Parathyroid adenoma (tissue), 2 donors: ENCODE results near the gene PALLD.
"Not testable (repeated sequence)": the region's sequence is repeated elsewhere in the genome, so short reads cannot be mapped to it uniquely, and the experiment has no call there.

Source experiments
- H2AFZ ChIP-seq: fragments of 300-600 bp; sonication (generic); one replicate; pipeline ENCODE4 v1.7.0; 2017; ENCODE audit warnings: antibody characterized with exemption, mild to moderate bottlenecking
- H3K27ac ChIP-seq: fragments of 300-600 bp; sonication (generic); one replicate; pipeline ENCODE4 v1.7.0; 2017
- H3K27me3 ChIP-seq: fragments of 300-600 bp; sonication (generic); one replicate; pipeline ENCODE4 v1.7.0; 2017; ENCODE audit warnings: low read length; ENCODE audit not compliant: control insufficient read depth, insufficient read depth
- H3K36me3 ChIP-seq: fragments of 300-600 bp; sonication (generic); one replicate; pipeline ENCODE4 v1.7.0; 2017; ENCODE audit warnings: low read length; ENCODE audit not compliant: control insufficient read depth, insufficient read depth
- H3K4me1 ChIP-seq: fragments of 300-600 bp; sonication (generic); one replicate; pipeline ENCODE4 v1.7.0; 2017; ENCODE audit warnings: control low read depth
- H3K4me2 ChIP-seq: fragments of 300-600 bp; sonication (generic); one replicate; pipeline ENCODE4 v1.7.0; 2017; ENCODE audit warnings: low read length
- H3K4me3 ChIP-seq: fragments of 300-600 bp; sonication (generic); one replicate; pipeline ENCODE4 v1.7.0; 2017; ENCODE audit warnings: low read depth, low read length
- H3K79me2 ChIP-seq: fragments of 300-600 bp; sonication (generic); one replicate; pipeline ENCODE4 v1.7.0; 2017; ENCODE audit warnings: control low read depth
- H3K9ac ChIP-seq: fragments of 300-600 bp; sonication (generic); one replicate; pipeline ENCODE4 v1.7.0; 2017; ENCODE audit warnings: mild to moderate bottlenecking
- H3K9me3 ChIP-seq: fragments of 300-600 bp; sonication (generic); one replicate; pipeline ENCODE4 v1.7.0; 2017; ENCODE audit warnings: low read length; ENCODE audit not compliant: control insufficient read depth
- TF ChIP-seq, protein P1 (sequence below): fragments of 300-600 bp; sonication (generic); IDR thresholded peaks from one replicate; pipeline ENCODE4 v1.7.0; 2017; ENCODE audit warnings: antibody characterized with exemption, mild to moderate bottlenecking
- donor health status: primary hyperparathyroidism.

PALLD gene

DNA sequence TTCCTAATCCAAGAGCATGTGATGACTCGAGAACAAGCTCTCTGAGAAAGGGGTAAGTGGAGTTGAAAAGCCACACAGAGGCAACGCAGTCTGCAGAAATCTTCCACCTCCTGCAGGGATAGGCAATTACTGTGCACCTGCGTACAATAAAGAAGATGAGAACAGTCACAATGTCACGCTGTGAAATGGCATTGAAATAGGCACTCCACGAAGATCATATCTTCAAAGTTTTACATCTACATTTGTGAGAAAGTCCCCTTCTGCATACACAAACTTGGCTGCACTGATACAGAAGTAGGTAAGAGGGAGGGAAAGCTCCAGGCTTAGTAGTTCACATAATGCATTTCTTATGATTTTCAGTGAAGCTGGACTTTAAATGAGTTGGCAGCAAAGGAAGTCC lies 43.7 kb upstream of the PALLD start:
- Histone ChIP-seq H2AFZ (no peak overlapping the region), H3K79me2 (no peaks in the 10 kb centered on the region), H3K9ac (no peak overlapping the region), H3K36me3 (no peaks in the 10 kb centered on the region), H3K27ac (no peak overlapping the region), H3K4me3 (no peak overlapping the region), H3K9me3 (no peaks in the 10 kb centered on the region), H3K27me3 (no peaks in the 10 kb centered on the region), H3K4me2 (no peak overlapping the region), H3K4me1 (no peaks in the 10 kb centered on the region)
- TF ChIP-seq, protein P1, sequence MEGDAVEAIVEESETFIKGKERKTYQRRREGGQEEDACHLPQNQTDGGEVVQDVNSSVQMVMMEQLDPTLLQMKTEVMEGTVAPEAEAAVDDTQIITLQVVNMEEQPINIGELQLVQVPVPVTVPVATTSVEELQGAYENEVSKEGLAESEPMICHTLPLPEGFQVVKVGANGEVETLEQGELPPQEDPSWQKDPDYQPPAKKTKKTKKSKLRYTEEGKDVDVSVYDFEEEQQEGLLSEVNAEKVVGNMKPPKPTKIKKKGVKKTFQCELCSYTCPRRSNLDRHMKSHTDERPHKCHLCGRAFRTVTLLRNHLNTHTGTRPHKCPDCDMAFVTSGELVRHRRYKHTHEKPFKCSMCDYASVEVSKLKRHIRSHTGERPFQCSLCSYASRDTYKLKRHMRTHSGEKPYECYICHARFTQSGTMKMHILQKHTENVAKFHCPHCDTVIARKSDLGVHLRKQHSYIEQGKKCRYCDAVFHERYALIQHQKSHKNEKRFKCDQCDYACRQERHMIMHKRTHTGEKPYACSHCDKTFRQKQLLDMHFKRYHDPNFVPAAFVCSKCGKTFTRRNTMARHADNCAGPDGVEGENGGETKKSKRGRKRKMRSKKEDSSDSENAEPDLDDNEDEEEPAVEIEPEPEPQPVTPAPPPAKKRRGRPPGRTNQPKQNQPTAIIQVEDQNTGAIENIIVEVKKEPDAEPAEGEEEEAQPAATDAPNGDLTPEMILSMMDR, result no peak

DNA sequence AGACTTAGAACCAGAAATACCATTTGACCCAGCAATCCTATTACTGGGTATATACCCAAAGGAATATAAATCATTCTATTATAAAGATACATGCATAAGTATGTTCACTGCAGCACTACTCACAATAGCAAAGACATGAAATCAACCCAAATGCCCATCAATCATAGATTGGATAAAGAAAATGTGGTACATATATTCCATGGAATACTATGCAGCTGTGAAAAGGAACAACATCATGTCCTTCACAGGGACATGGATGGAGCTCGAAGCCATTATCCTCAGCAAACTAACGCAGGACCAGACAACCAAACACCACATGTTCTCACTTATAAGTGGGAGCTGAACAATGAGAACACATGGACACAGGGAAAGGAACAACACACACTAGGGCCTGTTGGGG lies 38.6 kb upstream of the PALLD start:
- not testable (repeated sequence) for H3K36me3 ChIP-seq, H3K27me3 ChIP-seq, H3K4me2 ChIP-seq, H2AFZ ChIP-seq, H3K9ac ChIP-seq, H3K27ac ChIP-seq, H3K79me2 ChIP-seq, H3K4me1 ChIP-seq, H3K4me3 ChIP-seq, H3K9me3 ChIP-seq

DNA sequence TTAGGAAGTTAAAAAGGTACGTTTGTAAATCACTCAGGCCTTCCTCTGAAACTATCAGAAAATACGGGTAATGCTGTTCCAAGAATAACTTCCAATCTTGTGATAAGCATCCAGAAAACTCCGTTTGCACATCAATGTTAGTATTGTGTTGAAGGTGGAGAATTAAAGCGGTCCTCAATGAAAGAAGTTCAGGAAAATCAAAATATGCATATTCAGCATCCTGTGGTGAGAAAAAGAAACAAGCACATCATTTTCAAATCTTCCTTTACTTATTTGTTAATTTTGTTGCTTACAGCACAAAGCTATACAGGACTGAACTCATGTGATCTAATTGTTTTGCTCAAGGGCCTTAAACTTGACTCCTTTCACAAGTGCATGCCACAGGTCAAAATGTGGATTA lies 35.0 kb upstream of the PALLD start:
- Histone ChIP-seq H3K9ac (no peak overlapping the region), H3K9me3 (no peaks in the 10 kb centered on the region), H3K79me2 (no peaks in the 10 kb centered on the region), H3K4me2 (no peak overlapping the region), H3K4me3 (no peak overlapping the region), H3K4me1 (no peaks in the 10 kb centered on the region), H3K36me3 (no peaks in the 10 kb centered on the region), H2AFZ (no peak overlapping the region), H3K27ac (no peak overlapping the region), H3K27me3 (no peaks in the 10 kb centered on the region)
- TF ChIP-seq, protein P1, result no peak

DNA sequence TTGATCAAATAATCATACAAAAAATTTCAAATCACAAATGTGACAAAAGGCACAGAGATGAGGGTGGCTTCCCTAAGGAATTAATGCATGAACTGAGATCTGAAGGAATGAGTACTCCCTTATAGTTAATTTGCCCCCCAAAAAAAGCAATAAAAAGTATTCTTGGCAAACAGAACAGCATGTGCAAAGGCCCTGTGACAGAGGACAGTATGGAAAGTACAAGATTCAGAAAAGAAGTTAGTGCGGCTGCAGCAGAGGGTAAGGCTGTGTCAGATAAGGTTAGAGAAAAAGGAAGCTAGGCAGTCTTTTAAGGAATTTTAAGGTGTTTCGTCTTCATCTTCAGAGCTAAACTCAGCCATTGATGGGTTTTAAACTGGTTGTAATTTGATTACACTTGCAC lies 23.9 kb upstream of the PALLD start:
- H3K4me1 ChIP-seq, result no peaks in the 10 kb centered on the region
- H3K9me3 ChIP-seq, result no peaks in the 10 kb centered on the region
- TF ChIP-seq, protein P1, result no peak
- H3K4me2 ChIP-seq, result no peak overlapping the region
- H3K36me3 ChIP-seq, result no peaks in the 10 kb centered on the region
- H3K79me2 ChIP-seq, result no peaks in the 10 kb centered on the region
- no peaks in the 10 kb centered on the region for H3K27me3 ChIP-seq
- no peak overlapping the region for H2AFZ ChIP-seq
- H3K27ac ChIP-seq, result no peak overlapping the region
- no peak overlapping the region for H3K4me3 ChIP-seq
- no peak overlapping the region for H3K9ac ChIP-seq

DNA sequence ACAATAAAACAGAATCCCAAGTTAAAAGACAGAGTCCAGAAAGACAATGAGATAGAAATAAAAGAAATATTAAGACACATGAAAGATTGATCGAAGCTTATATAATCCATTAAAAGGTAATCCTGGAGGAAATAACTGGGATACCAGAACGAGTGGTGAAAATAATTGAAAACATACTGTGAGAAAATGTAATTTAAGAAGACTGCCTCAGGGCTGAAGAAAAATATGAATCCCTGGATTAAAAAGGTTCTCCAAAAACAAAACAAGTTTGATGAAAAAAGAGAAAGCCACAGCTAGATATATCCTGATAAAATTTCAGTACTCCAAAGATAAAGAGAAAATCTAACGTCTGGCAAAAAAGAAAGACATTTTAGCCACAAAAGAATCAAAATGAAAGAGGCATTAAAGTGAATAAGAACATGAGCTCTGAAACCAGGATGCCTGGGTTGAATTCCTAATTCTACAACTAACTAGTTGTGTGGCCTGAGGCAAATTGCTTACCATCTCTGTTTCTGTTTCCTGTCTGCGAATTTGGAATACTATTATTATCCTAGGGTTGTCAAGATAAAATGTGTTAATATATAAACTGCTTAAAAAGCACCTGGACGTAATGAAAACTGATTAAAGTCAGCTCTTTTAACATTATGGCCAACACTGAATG lies 22.1 kb upstream of the PALLD start:
- H3K4me3 ChIP-seq, result no peak overlapping the region
- no peaks in the 10 kb centered on the region for H3K36me3 ChIP-seq
- no peaks in the 10 kb centered on the region for H3K27me3 ChIP-seq
- no peaks in the 10 kb centered on the region for H3K9me3 ChIP-seq
- H3K79me2 ChIP-seq, result no peaks in the 10 kb centered on the region
- no peak overlapping the region for H3K27ac ChIP-seq
- TF ChIP-seq, protein P1, result no peak
- no peak overlapping the region for H3K4me2 ChIP-seq
- H3K9ac ChIP-seq, result no peak overlapping the region
- H2AFZ ChIP-seq, result no peak overlapping the region
- H3K4me1 ChIP-seq, result no peaks in the 10 kb centered on the region
